A673 (cell line): Measurements from ENCODE around the gene TTC28. TPM values are rescaled to one million over a fixed set of nuclear protein-coding genes. Genes with fewer than 3 reads are reported as not detected.
"Not testable (repeated sequence)": the region's sequence is repeated elsewhere in the genome, so short reads cannot be mapped to it uniquely, and the experiment has no call there.

Experiments
- BruUV-seq: library from RNA; stranded (reverse); fragments of 400-500 nt; replicated peaks from 2 replicates; lab custom pipeline; 2021; lab: Mats Ljungman, UMichigan
- CTCF ChIA-PET: fragments of 300-600 bp; sonication (Branson Sonifier 250); formaldehyde crosslinking; loops from one replicate; lab custom pipeline; 2022; ENCODE audit warnings: antibody characterized with exemption; lab: Charles Lee
- POLR2A ChIA-PET: fragments of 300-600 bp; sonication (Branson Sonifier 250); formaldehyde crosslinking; loops from one replicate; lab custom pipeline; 2022; ENCODE audit warnings: antibody characterized with exemption; ENCODE audit not compliant: low non-redundant PET; lab: Charles Lee
- DNase-seq: peaks from one replicate; pipeline ENCODE4 v3.0.0-alpha.2; 2015; ENCODE audit warnings: low spot score
- H3K27ac ChIP-seq: fragments of 200-600 bp; sonication (generic); 2 replicates; pipeline ENCODE4 v1.5.1; 2016; ENCODE audit warnings: mixed run types, low read depth, mild to moderate bottlenecking, mixed read lengths, antibody characterized with exemption, low read length; ENCODE audit not compliant: poor library complexity, severe bottlenecking
- H3K27me3 ChIP-seq: fragments of 200-600 bp; sonication (generic); replicated peaks from 2 replicates; pipeline ENCODE4 v1.6.1; 2017; ENCODE audit warnings: mixed run types, low read depth, mild to moderate bottlenecking, mixed read lengths, antibody characterized with exemption, low read length; ENCODE audit not compliant: insufficient read depth, poor library complexity
- H3K36me3 ChIP-seq: fragments of 200-600 bp; sonication (generic); 2 replicates; pipeline ENCODE4 v1.6.1; 2016; ENCODE audit warnings: mixed run types, mild to moderate bottlenecking, mixed read lengths, antibody characterized with exemption, low read length; ENCODE audit not compliant: insufficient read depth, poor library complexity, severe bottlenecking
- H3K4me1 ChIP-seq: fragments of 200-600 bp; sonication (generic); 2 replicates; pipeline ENCODE4 v1.6.1; 2017; ENCODE audit warnings: mixed run types, mild to moderate bottlenecking, mixed read lengths, antibody characterized with exemption, low read length; ENCODE audit not compliant: insufficient read depth, poor library complexity, severe bottlenecking
- H3K4me3 ChIP-seq: fragments of 200-600 bp; sonication (generic); 2 replicates; pipeline ENCODE4 v1.5.1; 2016; ENCODE audit warnings: low read depth, mixed run types, mild to moderate bottlenecking, mixed read lengths, low read length; ENCODE audit not compliant: poor library complexity, severe bottlenecking
- H3K9me3 ChIP-seq: fragments of 200-600 bp; sonication (generic); 2 replicates; pipeline ENCODE4 v1.6.1; 2016; ENCODE audit warnings: mixed run types, low read depth, mild to moderate bottlenecking, mixed read lengths, antibody characterized with exemption, low read length; ENCODE audit not compliant: poor library complexity, severe bottlenecking
- CTCF ChIP-seq: fragments of 300-800, 200-600 bp; sonication (generic); conservative IDR thresholded peaks from 2 replicates; pipeline ENCODE4 v1.5.1; 2017; ENCODE audit warnings: low read depth, mild to moderate bottlenecking, antibody characterized with exemption, low read length, moderate library complexity, mixed read lengths
- EZH2 ChIP-seq: fragments of 200-600 bp; sonication (generic); IDR thresholded peaks from 2 replicates; pipeline ENCODE4 v1.6.1; 2017; ENCODE audit warnings: borderline replicate concordance, low read depth, mild to moderate bottlenecking, mixed read lengths, antibody characterized with exemption, low read length; ENCODE audit not compliant: poor library complexity, severe bottlenecking
- intact Hi-C: fragments of 100-400 bp; cut with micrococcal nuclease; formaldehyde crosslinking; loops from one replicate; pipeline ENCODE4 v1.10.0; 2022; ENCODE audit not compliant: unreplicated experiment
- total RNA-seq: library from RNA; stranded (reverse); gene quantifications from 2 replicates; pipeline ENCODE4 v1.2.3, GENCODE V29; 2021

The TTC28 gene
- total RNA-seq, 1 experiment from 2014 or later, result 48.7 TPM

DNA sequence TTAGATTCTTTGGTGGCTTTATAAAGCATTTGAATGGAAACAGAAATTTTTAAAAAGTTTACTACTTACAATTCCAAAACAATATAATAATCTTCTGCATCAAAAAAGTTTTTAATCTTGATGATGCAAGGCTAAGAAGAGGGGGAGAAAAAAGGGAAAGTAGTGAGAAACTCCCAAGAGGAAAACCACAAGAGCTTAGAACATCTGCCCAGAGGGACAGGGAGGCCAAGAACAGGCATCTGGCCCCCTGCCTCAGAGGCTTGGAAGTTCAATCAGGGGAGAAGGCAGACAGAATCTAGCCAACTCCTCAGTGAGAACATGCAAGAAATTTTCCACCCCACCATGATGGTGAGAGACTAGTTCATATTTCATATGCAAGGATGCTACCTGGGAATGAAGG lies 23.8 kb upstream of the TTC28 start:
- H3K27ac ChIP-seq, result no peak overlapping the region
- H3K4me1 ChIP-seq, result no peaks in the 10 kb centered on the region
- DNase-seq, result no peak
- no peaks in the 10 kb centered on the region for H3K9me3 ChIP-seq
- no peak overlapping the region for H3K4me3 ChIP-seq
- TF ChIP-seq EZH2, result no peak
- no peak for TF ChIP-seq CTCF
- BruUV-seq, result no TSS peak
- ChIA-PET POLR2A (no interaction called here), CTCF (no interaction called here)
- H3K27me3 ChIP-seq, result no peaks in the 10 kb centered on the region
- intact Hi-C loops, result no loop called here
- no peaks in the 10 kb centered on the region for H3K36me3 ChIP-seq

DNA sequence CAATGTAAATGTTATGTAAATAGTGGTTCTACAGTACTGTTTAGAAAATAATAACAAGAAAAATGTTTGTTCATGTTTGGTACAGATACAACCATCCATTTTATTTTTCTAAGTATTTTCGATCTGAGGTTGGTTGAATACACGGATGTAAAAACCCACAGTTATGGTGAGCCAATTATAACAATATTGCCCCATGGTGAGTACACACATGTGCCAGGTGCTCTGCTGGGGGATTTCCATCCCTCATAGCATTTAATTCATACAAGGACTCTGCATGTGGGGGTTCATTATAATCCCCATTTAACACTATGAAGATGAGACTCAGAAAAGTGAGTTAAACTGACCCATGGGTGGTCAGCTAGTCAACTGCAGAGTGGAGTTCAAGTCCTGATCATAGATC lies 23.3 kb upstream of the TTC28 start:
- Histone ChIP-seq H3K4me3 (no peak overlapping the region), H3K27me3 (no peaks in the 10 kb centered on the region), H3K36me3 (no peaks in the 10 kb centered on the region), H3K27ac (no peak overlapping the region), H3K4me1 (no peaks in the 10 kb centered on the region), H3K9me3 (no peaks in the 10 kb centered on the region)
- ChIA-PET POLR2A (no interaction called here), CTCF (no interaction called here)
- TF ChIP-seq EZH2 (no peak), CTCF (no peak)
- no TSS peak for BruUV-seq
- intact Hi-C loops, result no loop called here
- no peak for DNase-seq

DNA sequence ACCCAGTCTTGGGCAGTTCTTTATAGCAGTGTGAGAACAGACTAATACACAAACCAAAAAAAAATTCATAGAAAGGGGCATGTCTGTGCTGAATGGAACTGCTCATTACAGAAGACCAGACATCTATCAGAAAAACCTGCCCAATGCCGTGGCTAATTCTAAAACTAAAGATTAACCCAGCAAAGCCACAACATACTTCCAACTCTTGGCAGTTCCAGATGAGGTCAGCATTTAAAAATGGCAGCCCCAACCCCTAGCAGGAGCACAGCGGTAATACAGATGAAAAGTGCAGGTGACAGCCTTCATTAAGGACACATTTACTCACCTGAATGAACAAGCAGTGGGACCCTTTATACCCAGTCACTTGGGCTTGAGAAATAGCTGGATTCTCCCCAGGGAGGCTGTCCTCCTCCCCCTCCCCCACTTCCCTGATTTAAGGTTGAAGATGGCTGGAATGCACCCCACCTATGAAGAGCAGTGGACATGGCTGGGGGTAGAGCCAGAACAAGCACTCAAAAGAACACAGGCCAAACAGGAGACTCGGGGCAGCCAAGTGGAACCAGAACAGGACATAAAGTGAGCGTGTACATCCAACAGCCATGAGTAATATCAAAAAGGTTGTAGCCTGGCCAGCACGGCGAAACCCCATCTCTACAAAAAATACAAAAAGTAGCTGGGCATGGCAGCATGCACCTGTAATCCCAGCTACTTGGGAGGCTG lies 13.6 kb upstream of the TTC28 start:
- H3K4me3 ChIP-seq, H3K27me3 ChIP-seq, H3K4me1 ChIP-seq, CTCF ChIA-PET, intact Hi-C loops, DNase-seq, H3K9me3 ChIP-seq, H3K36me3 ChIP-seq, H3K27ac ChIP-seq, BruUV-seq, POLR2A ChIA-PET: not testable (repeated sequence)

- DNase-seq, H3K27ac ChIP-seq, BruUV-seq, H3K4me1 ChIP-seq, CTCF ChIA-PET, H3K27me3 ChIP-seq, H3K9me3 ChIP-seq, H3K36me3 ChIP-seq, H3K4me3 ChIP-seq, intact Hi-C loops, POLR2A ChIA-PET: not testable (repeated sequence)
Observed at GRCh38 chr22:28689796-28690195, 10.2 kb upstream of the TTC28 start.

GRCh38 chr22:28682966-28683365 lies 3.3 kb upstream of the TTC28 start:
- BruUV-seq, H3K27ac ChIP-seq, H3K9me3 ChIP-seq: not testable (repeated sequence)

DNA sequence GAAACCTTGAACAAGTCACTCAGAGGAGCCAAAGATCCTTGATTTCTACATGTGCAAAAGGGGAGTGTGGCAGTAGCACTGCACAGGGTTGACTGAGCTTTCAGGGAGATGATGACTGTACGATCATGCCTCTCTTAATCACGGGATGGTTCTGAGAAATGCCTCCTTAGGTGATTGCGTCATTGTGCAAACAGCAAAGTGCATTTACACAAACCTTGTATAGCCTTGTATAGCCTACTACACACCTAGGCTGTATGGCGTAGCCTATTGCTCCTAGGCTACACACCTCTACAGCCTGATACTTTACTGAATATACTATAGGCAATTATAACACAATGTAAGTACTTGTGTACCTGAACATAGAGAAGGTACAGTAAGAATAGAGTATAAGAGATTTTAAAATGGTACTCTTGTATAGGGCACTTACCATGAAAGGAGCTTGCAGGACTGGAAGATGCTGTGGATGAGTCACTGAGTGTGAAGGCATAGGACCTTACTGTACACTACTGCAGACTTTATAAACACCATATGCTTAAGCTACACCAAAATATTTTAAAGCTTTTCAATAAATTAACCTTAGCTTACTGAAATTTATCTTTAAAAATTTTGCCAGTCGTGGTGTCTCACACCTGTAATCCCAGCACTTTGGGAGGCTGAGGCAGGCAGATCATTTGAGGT lies 1.3 kb upstream of the TTC28 start:
- BruUV-seq, POLR2A ChIA-PET, intact Hi-C loops: not testable (repeated sequence)

More at GRCh38 chr22:28682966-28683365, 3.3 kb upstream of the TTC28 start:
- POLR2A ChIA-PET, CTCF ChIA-PET, H3K36me3 ChIP-seq, H3K4me1 ChIP-seq, intact Hi-C loops, H3K4me3 ChIP-seq, DNase-seq, H3K27me3 ChIP-seq: not testable (repeated sequence)

More for the DNA sequence above, 1.3 kb upstream of the TTC28 start:
- CTCF ChIA-PET, H3K27me3 ChIP-seq, H3K9me3 ChIP-seq, H3K27ac ChIP-seq, H3K4me3 ChIP-seq, H3K36me3 ChIP-seq, H3K4me1 ChIP-seq, DNase-seq: not testable (repeated sequence)
